Adipocyte (in vitro differentiated cells): ENCODE data around the gene VRK3.

Experiments used
- DNase-seq: peaks from one replicate; pipeline ENCODE4 v3.0.0-alpha.2; 2015; ENCODE audit warnings: low read depth
- H3K27me3 ChIP-seq: replicated peaks from 2 replicates; pipeline ENCODE4 v1.7.0; 2013; ENCODE audit warnings: mild to moderate bottlenecking, low read length, moderate library complexity; ENCODE audit not compliant: control insufficient read depth, insufficient read depth
- H3K36me3 ChIP-seq: 2 replicates; pipeline ENCODE4 v1.7.0; 2013; ENCODE audit warnings: low read length, mild to moderate bottlenecking, moderate library complexity; ENCODE audit not compliant: control insufficient read depth, insufficient read depth, severe bottlenecking
- H3K4me1 ChIP-seq: 2 replicates; pipeline ENCODE4 v1.7.0; 2013; ENCODE audit warnings: mild to moderate bottlenecking, low read length, moderate library complexity; ENCODE audit not compliant: control insufficient read depth, insufficient read depth
- H3K4me3 ChIP-seq: 2 replicates; pipeline ENCODE4 v1.7.0; 2013; ENCODE audit warnings: mild to moderate bottlenecking, low read length, moderate library complexity
- H3K9ac ChIP-seq: 2 replicates; pipeline ENCODE4 v1.7.0; 2013; ENCODE audit warnings: mild to moderate bottlenecking, low read length, moderate library complexity
- H3K9me3 ChIP-seq: 2 replicates; pipeline ENCODE4 v1.7.0; 2013; ENCODE audit warnings: mild to moderate bottlenecking, low read length, moderate library complexity; ENCODE audit not compliant: control insufficient read depth

Gene VRK3

DNA sequence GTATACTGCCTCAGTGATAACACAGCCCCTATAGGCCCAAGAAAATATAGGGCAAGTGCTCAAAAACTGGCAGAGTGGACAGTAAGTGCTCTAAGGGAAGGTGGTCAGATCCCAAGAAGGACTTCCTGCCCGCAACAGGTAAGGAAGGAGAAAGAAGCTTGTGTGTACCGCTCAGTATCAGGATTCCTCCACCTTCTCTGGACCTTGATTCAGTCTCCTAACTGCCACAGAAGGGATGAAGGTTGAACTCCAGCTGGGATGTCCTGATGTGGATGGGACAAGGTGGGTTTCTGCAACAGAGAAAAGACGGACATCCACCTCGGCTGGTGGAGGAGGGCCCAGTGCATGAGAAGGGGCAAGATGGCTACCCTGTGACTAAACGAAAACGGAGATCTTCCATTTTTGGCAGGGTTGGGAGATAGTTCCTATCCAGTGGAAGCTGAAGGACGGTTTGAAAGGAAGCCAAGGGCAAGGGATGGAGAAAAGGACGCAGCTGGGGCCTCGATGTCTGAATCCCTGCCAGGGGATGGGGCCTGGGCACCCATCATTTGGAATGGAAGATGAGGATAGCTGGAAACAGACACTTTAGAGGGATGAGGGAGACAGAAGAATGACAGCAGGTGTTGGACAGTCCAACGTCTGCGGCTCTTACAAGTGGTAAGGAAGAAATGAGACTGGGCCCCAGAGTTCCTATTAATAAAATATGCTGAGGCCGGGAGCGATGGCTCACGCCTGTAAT, 97.5 kb downstream of the VRK3 start:
- H3K4me3 ChIP-seq: peak overlapping the region; percentile 29
- no peaks in the 10 kb centered on the region for H3K9me3 ChIP-seq
- DNase-seq: no peak
- H3K36me3 ChIP-seq: peaks cover 23% of the 10 kb centered on the region
- peak overlapping the region; percentile 17 for H3K9ac ChIP-seq
- peaks cover 27% of the 10 kb centered on the region for H3K4me1 ChIP-seq
- H3K27me3 ChIP-seq: no peaks in the 10 kb centered on the region

- Histone ChIP-seq H3K36me3 (peaks cover 14% of the 10 kb centered on the region), H3K9me3 (no peaks in the 10 kb centered on the region)
- DNase-seq: no peak
Measured at GRCh38 chr19:49926515-49926914, 98.7 kb downstream of the VRK3 start.

More at GRCh38 chr19:49926515-49926914, 98.7 kb downstream of the VRK3 start:
- H3K9ac ChIP-seq: no peak overlapping the region
- H3K27me3 ChIP-seq: no peaks in the 10 kb centered on the region
- peaks cover 39% of the 10 kb centered on the region for H3K4me1 ChIP-seq
- no peak overlapping the region for H3K4me3 ChIP-seq
